ENCODE results near the gene SORCS2. TPM values are rescaled to one million over a fixed set of nuclear protein-coding genes. Genes with fewer than 3 reads are reported as not detected.

Gene SORCS2
- total RNA-seq, 2 experiments from 2014 or later, result 0.03 TPM; not detected in 1

DNA sequence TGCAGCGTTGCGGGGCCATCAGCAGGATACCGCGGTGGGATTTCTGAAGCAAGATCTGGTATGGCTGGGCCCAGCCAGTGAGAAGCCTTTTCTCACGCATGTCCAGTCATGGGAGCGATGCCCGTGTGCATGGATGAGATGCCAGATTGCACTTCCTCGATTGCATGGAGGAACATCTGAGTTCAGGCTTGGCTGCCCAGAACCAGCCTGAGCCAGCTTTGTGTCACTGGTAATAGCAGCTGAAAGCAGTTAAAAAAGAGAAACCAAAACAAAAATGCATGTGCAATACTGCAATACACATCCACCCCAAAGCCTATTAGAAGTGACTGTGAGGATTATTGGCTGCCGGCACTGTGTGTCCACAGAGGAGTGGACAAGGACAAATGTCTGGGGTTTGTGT, 183.1 kb downstream of the SORCS2 start:
- Histone ChIP-seq H3K4me2 (ENCODE audit: low read length) (no peak overlapping the region), H3K36me3 (ENCODE audit: insufficient read depth, low read length) (no peaks in the 10 kb centered on the region), H3K27ac (ENCODE audit: low read depth, low read length, poor library complexity, severe bottlenecking) (no peak overlapping the region), H3K4me3 (ENCODE audit: low read depth, low read length, poor library complexity, severe bottlenecking) (no peak overlapping the region), H3K9me3 (ENCODE audit: low read length) (no peaks in the 10 kb centered on the region), H3K79me2 (ENCODE audit: insufficient read depth, low read depth, low read length) (no peaks in the 10 kb centered on the region), H3K9me2 (ENCODE audit: insufficient read depth, low read length) (no peaks in the 10 kb centered on the region), H2AFZ (ENCODE audit: low read length) (no peak overlapping the region), H4K20me1 (ENCODE audit: insufficient read depth, low read length) (no peaks in the 10 kb centered on the region), H3K4me1 (ENCODE audit: insufficient read depth, low read length, poor library complexity, severe bottlenecking) (no peaks in the 10 kb centered on the region)
- ChIA-PET CTCF (ENCODE audit: unreplicated experiment) (no interaction called here), POLR2A (interaction anchor here (0.6 kb wide), 1 partner anchor 93 kb away, joined by 3 read pairs; no protein-coding TSS in a partner anchor)
- intact Hi-C loops (cut with micrococcal nuclease; ENCODE audit: unreplicated experiment), result no loop called here
- TF ChIP-seq, protein P1, sequence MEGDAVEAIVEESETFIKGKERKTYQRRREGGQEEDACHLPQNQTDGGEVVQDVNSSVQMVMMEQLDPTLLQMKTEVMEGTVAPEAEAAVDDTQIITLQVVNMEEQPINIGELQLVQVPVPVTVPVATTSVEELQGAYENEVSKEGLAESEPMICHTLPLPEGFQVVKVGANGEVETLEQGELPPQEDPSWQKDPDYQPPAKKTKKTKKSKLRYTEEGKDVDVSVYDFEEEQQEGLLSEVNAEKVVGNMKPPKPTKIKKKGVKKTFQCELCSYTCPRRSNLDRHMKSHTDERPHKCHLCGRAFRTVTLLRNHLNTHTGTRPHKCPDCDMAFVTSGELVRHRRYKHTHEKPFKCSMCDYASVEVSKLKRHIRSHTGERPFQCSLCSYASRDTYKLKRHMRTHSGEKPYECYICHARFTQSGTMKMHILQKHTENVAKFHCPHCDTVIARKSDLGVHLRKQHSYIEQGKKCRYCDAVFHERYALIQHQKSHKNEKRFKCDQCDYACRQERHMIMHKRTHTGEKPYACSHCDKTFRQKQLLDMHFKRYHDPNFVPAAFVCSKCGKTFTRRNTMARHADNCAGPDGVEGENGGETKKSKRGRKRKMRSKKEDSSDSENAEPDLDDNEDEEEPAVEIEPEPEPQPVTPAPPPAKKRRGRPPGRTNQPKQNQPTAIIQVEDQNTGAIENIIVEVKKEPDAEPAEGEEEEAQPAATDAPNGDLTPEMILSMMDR (conservative IDR thresholded peaks at IDR 0.05; ENCODE audit: low read length), result no peak
- no peak for TF ChIP-seq EZH2phosphoT487 (IDR thresholded peaks at IDR 0.05; ENCODE audit: borderline replicate concordance, low read depth, low read length)
- DNase-seq (ENCODE audit: low spot score), result no peak
- no TSS peak for BruUV-seq (replicated peaks)

DNA sequence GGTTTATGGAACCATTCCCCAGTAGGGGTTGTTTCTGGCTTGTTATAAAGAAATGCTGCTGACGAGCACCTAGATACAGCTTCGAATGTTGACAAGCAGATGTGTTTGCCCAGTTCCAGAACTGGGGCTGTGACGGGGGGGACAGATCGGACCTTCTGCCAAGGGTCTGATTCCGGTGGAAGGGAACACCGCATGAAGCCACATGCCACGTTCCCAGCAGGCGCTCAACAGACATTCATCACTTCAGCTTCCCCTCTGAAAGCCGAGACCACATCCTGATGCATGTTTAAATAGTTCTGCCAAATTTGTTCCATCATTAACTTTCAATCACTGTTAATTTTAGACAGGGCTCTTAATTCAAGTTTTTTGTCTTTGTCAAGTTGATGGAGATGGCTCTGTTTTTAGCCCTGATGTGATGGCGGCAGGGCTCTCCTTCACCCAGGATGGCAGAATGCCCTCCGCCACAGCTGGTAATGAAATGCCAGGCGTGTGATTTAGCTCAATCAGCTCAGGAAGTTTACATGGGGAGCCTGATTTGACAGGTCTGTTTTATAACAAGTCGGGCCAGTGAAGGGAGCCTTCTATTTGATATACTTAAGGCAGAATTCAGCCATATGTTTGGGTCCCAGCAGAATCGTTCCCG, 185.0 kb downstream of the SORCS2 start:
- Histone ChIP-seq H3K9me3 (ENCODE audit: low read length) (no peaks in the 10 kb centered on the region), H3K4me1 (ENCODE audit: insufficient read depth, low read length, poor library complexity, severe bottlenecking) (no peaks in the 10 kb centered on the region), H2AFZ (ENCODE audit: low read length) (no peak overlapping the region), H4K20me1 (ENCODE audit: insufficient read depth, low read length) (no peaks in the 10 kb centered on the region), H3K4me2 (ENCODE audit: low read length) (no peak overlapping the region), H3K9me2 (ENCODE audit: insufficient read depth, low read length) (no peaks in the 10 kb centered on the region), H3K36me3 (ENCODE audit: insufficient read depth, low read length) (no peaks in the 10 kb centered on the region), H3K27ac (ENCODE audit: low read depth, low read length, poor library complexity, severe bottlenecking) (no peak overlapping the region), H3K4me3 (ENCODE audit: low read depth, low read length, poor library complexity, severe bottlenecking) (no peak overlapping the region), H3K79me2 (ENCODE audit: insufficient read depth, low read depth, low read length) (no peaks in the 10 kb centered on the region)
- POLR2A ChIA-PET, result no interaction called here
- no peak for DNase-seq (ENCODE audit: low spot score)
- intact Hi-C loops (cut with micrococcal nuclease; ENCODE audit: unreplicated experiment), result no loop called here
- TF ChIP-seq EZH2phosphoT487 (IDR thresholded peaks at IDR 0.05; ENCODE audit: borderline replicate concordance, low read depth, low read length), result no peak
- TF ChIP-seq, protein P1 (conservative IDR thresholded peaks at IDR 0.05; ENCODE audit: low read length), result no peak
- no TSS peak for BruUV-seq (replicated peaks)
- CTCF ChIA-PET (ENCODE audit: unreplicated experiment), result no interaction called here

DNA sequence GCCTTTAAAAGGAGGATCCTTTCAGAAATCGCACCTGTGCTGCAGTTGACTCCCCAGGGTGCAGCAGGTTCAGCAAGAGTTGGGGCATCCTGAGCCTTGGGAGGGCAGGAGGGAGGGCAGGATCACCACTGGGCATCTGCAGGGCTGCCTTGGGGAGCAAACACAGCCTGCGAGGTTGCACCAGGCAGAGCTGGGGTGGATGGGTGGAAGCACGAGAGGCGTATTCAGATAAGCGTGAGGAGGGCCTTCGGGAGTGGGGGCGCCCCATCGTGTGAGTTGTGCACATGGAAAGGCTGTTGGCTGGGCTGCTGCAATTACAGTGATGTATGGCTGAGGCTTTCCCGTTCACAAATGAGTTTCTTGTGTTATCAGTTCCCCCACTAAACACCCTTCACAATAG, 186.8 kb downstream of the SORCS2 start:
- no peak overlapping the region for H3K27ac ChIP-seq (ENCODE audit: low read depth, low read length, poor library complexity, severe bottlenecking)
- H3K4me3 ChIP-seq (ENCODE audit: low read depth, low read length, poor library complexity, severe bottlenecking), result no peak overlapping the region
- CTCF ChIA-PET (ENCODE audit: unreplicated experiment), result no interaction called here
- no peaks in the 10 kb centered on the region for H3K36me3 ChIP-seq (ENCODE audit: insufficient read depth, low read length)
- H3K4me1 ChIP-seq (ENCODE audit: insufficient read depth, low read length, poor library complexity, severe bottlenecking), result no peaks in the 10 kb centered on the region
- no peaks in the 10 kb centered on the region for H3K9me2 ChIP-seq (ENCODE audit: insufficient read depth, low read length)
- POLR2A ChIA-PET, result no interaction called here
- BruUV-seq (replicated peaks), result no TSS peak
- H3K79me2 ChIP-seq (ENCODE audit: insufficient read depth, low read depth, low read length), result no peaks in the 10 kb centered on the region
- no peak for DNase-seq (ENCODE audit: low spot score)
- H3K9me3 ChIP-seq (ENCODE audit: low read length), result no peaks in the 10 kb centered on the region
- no peak overlapping the region for H3K4me2 ChIP-seq (ENCODE audit: low read length)
- no peak for TF ChIP-seq EZH2phosphoT487 (IDR thresholded peaks at IDR 0.05; ENCODE audit: borderline replicate concordance, low read depth, low read length)
- TF ChIP-seq, protein P1 (conservative IDR thresholded peaks at IDR 0.05; ENCODE audit: low read length), result no peak
- H2AFZ ChIP-seq (ENCODE audit: low read length), result no peak overlapping the region
- no peaks in the 10 kb centered on the region for H4K20me1 ChIP-seq (ENCODE audit: insufficient read depth, low read length)
- intact Hi-C loops (cut with micrococcal nuclease; ENCODE audit: unreplicated experiment), result no loop called here

All from OCI-LY7 (cell line).